ENCODE measurements around the gene FAT1. TPM values are rescaled to one million over a fixed set of nuclear protein-coding genes. Genes with fewer than 3 reads are reported as not detected.

Gene FAT1
- total and polyA plus RNA-seq, 9 of the 15 experiments (the other 6 are each of a cell fraction or from before 2014, with no cell fraction given), result 6.0 to 38.4 (median 21.4) TPM

DNA sequence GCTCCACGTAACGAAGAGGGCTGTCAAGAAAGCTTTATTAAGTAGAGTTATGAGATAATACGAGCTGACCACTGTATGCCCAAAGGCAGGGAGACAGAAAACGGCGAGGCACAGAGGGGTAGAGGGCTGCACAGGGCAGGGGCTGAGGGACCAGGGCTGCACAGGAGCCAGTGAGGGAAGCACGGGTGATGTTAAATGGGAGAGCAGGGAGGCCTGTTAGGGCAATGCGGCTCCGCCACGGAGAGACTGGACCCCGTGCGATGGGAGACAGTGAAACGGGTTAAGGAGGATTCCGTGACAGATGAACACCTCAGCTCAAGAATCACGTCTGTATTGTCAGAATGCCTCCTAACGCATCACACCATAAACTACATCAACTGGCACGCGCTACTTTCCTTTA is 25.1 kb downstream of the FAT1 start:
- Histone ChIP-seq H3K9me1 (ENCODE audit: control insufficient read depth, insufficient read depth, low read length) (no peaks in the 10 kb centered on the region), H3K4me2 (ENCODE audit: insufficient read depth, low read length) (no peak overlapping the region), H3K4me1 (replicated peaks in 1 of 2; ENCODE audit: control insufficient read depth in 2 of 2, insufficient read depth in 2 of 2, low read length in 2 of 2) (peaks cover 5% of the 10 kb centered on the region in 2 experiments; a peak in 4 of 5 replicates), H3K27ac (ENCODE audit: extremely low read depth, low read depth, low read length) (no peak overlapping the region), H3K79me2 (ENCODE audit: control insufficient read depth, insufficient read depth, low read length) (no peaks in the 10 kb centered on the region), H3K27me3 (ENCODE audit: control insufficient read depth in 2 of 2, insufficient read depth in 2 of 2, low read length in 2 of 2) (no peaks in the 10 kb centered on the region), H3K9ac (ENCODE audit: insufficient read depth in 1 of 2, low read depth in 2 of 2, low read length in 2 of 2) (no peak overlapping the region), H3K36me3 (ENCODE audit: control insufficient read depth, insufficient read depth, low read length) (no peaks in the 10 kb centered on the region), H2AFZ (ENCODE audit: low read depth, low read length) (no peak overlapping the region), H3K9me3 (replicated peaks; ENCODE audit: control insufficient read depth, insufficient read depth, low read depth, low read length) (no peaks in the 10 kb centered on the region), H4K20me1 (replicated peaks; ENCODE audit: control insufficient read depth, insufficient read depth, low read length) (no peaks in the 10 kb centered on the region), H3K4me3 (no peak overlapping the region)
- FAIRE-seq, result no peak
- DNase-seq (ENCODE audit: extremely low read depth in 1 of 4, low spot score in 3 of 4), result no peak
- ChIA-PET CTCF (ENCODE audit: low intra/inter-chr PET ratio) (no interaction called here), POLR2A (no interaction called here)
- in situ Hi-C loops (cut with MboI), result no loop called here
- TF ChIP-seq, protein P1, sequence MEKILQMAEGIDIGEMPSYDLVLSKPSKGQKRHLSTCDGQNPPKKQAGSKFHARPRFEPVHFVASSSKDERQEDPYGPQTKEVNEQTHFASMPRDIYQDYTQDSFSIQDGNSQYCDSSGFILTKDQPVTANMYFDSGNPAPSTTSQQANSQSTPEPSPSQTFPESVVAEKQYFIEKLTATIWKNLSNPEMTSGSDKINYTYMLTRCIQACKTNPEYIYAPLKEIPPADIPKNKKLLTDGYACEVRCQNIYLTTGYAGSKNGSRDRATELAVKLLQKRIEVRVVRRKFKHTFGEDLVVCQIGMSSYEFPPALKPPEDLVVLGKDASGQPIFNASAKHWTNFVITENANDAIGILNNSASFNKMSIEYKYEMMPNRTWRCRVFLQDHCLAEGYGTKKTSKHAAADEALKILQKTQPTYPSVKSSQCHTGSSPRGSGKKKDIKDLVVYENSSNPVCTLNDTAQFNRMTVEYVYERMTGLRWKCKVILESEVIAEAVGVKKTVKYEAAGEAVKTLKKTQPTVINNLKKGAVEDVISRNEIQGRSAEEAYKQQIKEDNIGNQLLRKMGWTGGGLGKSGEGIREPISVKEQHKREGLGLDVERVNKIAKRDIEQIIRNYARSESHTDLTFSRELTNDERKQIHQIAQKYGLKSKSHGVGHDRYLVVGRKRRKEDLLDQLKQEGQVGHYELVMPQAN (IDR thresholded peaks at IDR 0.05; ENCODE audit: borderline replicate concordance), result no peak
- TF ChIP-seq, protein P2, sequence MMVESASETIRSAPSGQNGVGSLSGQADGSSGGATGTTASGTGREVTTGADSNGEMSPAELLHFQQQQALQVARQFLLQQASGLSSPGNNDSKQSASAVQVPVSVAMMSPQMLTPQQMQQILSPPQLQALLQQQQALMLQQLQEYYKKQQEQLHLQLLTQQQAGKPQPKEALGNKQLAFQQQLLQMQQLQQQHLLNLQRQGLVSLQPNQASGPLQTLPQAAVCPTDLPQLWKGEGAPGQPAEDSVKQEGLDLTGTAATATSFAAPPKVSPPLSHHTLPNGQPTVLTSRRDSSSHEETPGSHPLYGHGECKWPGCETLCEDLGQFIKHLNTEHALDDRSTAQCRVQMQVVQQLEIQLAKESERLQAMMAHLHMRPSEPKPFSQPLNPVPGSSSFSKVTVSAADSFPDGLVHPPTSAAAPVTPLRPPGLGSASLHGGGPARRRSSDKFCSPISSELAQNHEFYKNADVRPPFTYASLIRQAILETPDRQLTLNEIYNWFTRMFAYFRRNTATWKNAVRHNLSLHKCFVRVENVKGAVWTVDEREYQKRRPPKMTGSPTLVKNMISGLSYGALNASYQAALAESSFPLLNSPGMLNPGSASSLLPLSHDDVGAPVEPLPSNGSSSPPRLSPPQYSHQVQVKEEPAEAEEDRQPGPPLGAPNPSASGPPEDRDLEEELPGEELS (CRISPR knock-in tag; IDR thresholded peaks at IDR 0.05; ENCODE audit: borderline replicate concordance), result no peak
- TF ChIP-seq TSC22D4 (tag; IDR thresholded peaks at IDR 0.05) (no peak), JUNB (CRISPR knock-in tag; conservative IDR thresholded peaks at IDR 0.05) (no peak), MYC (IDR thresholded peaks at IDR 0.05; ENCODE audit: low read depth, low read length) (no peak), MYC (CRISPR knock-in tag; IDR thresholded peaks at IDR 0.05; ENCODE audit: borderline replicate concordance, low read depth) (no peak), NFE2 (IDR thresholded peaks at IDR 0.05; ENCODE audit: low read depth) (no peak), PHB2 (IDR thresholded peaks at IDR 0.05; ENCODE audit: low read depth) (no peak), ZNF316 (IDR thresholded peaks at IDR 0.05) (no peak), MCM7 (IDR thresholded peaks at IDR 0.05) (no peak), ATF7 (IDR thresholded peaks at IDR 0.05) (no peak), ZNF217 (CRISPR knock-in tag; IDR thresholded peaks at IDR 0.05) (no peak)
- TF ChIP-seq, protein P3, sequence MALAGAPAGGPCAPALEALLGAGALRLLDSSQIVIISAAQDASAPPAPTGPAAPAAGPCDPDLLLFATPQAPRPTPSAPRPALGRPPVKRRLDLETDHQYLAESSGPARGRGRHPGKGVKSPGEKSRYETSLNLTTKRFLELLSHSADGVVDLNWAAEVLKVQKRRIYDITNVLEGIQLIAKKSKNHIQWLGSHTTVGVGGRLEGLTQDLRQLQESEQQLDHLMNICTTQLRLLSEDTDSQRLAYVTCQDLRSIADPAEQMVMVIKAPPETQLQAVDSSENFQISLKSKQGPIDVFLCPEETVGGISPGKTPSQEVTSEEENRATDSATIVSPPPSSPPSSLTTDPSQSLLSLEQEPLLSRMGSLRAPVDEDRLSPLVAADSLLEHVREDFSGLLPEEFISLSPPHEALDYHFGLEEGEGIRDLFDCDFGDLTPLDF (CRISPR knock-in tag; IDR thresholded peaks at IDR 0.05), result no peak
- 58% methylated on average over 16 of the region's 17 CpGs for WGBS (ENCODE audit: insufficient coverage, low coverage, missing lambda C conversion rate)
- intact Hi-C loops (cut with micrococcal nuclease), result no loop called here
- no TSS peak for BruUV-seq (replicated peaks)
- ATAC-seq, result no peak
